ENCODE results near the gene THSD4.
A peak's percentile ranks its signal among the peaks of the same experiment; 100 is the strongest.
"Not testable (repeated sequence)": the region's sequence is repeated elsewhere in the genome, so short reads cannot be mapped to it uniquely, and the experiment has no call there.

The THSD4 gene

GRCh38 chr15:71357967-71358366 lies 242.7 kb downstream of the THSD4 start:
- no peak for DNase-seq

DNA sequence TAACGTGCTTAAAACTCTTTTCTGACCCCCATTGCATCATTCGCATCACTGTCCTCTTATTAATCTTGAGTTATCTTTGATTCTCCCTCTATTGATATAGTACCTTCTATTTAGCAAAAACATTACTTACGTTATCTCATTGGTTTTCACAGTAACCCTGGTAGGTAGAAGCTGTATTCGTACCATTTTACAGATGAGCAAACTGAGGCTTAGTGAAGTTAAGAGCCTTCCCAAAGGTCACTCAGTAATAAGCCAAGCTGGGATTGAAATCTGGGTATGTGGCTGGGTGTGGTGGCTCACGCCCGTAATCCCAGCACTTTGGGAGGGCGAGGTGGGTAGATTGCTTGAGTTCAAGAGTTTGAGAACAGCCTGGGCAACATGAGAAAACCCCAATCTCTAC lies 244.0 kb downstream of the THSD4 start:
- no peak for DNase-seq

DNA sequence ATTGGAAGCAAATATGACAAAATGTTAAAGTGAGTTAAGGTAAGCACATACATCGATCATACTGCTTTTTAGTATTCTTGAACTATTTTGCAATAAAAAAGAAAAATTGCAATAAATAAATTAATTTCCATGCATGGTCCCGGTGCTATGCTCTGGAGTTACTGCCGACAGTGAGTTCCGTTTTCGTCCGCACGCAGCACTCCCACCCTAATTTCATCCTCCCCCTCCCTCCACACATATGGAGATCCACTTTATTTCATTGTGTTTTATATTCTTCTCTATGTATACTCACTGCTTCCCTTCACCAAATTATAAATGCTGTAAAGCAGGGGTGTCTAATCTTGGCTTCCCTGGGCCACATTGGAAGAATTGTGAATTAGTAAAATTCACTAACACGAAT lies 247.3 kb downstream of the THSD4 start:
- DNase-seq, result no peak

- no peak for DNase-seq
Measured at GRCh38 chr15:71362987-71363968, 248.0 kb downstream of the THSD4 start.

DNA sequence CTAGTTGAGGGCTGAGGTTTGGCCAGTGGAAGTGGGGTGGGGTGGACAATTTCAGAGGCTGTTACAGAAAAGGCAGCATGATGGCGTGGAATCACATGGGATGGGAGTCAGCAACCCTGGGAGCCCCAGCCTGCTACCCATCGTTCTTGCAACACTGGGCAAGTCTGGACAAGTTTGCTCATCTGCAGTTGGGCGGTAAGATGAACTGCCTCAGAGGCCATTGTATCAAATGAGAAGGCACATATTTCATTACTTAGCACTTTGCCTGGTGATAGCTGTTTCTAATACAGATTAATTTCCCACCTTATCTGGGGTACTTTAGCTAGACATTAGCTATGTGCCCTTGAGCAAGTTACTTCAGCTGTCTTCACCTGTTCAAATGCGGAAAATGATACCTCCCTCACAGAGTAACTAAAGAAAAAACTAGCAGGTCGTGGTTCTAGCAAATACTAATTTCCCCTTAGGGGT lies 248.9 kb downstream of the THSD4 start:
- peak; percentile 8 for DNase-seq

GRCh38 chr15:71366522-71366921 lies 251.3 kb downstream of the THSD4 start:
- no peak for DNase-seq

DNA sequence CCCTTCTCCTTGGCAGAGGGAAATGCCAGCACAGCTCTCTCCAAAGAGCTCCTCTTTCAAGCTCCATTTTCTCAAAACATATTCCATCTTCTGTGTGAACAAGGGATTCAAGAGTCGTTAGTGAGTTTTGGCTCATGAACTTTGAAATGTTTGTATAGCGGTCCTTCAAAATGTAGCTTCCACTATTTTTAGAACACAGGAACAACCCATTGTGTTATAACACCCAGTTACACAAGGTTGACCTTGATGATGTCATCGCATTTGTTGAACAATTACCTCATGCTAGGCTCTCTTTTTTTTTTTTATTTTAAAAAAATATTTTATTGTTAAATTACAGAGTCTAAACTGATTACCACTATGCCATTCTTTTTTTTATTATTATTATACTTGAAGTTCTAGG lies 251.7 kb downstream of the THSD4 start:
- no peak for DNase-seq

- not testable (repeated sequence) for DNase-seq
Measured at GRCh38 chr15:71367737-71368136, 252.5 kb downstream of the THSD4 start.

GRCh38 chr15:71372769-71373168 lies 257.5 kb downstream of the THSD4 start:
- not testable (repeated sequence) for DNase-seq

DNA sequence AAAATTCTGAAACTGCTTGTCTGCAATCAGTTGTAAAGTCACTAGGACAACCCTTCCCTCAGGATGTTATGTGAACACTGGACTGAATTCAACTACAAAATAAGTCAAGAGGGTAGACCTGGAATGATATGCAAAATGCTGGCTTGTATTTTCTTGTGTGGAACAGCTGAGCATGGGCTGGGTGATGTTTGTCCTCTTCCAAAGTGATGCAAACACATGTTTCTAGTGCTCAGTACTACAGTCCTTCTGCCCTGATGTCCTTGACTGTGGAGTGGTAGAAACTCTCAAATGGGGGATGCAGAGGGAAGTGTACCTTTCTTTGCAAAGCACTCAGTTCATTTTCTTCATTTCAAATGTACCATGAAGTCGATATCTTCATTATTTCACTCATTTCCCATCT lies 258.6 kb downstream of the THSD4 start:
- no peak for DNase-seq

- DNase-seq, result no peak
Measured at GRCh38 chr15:71374607-71375352, 259.5 kb downstream of the THSD4 start.

GRCh38 chr15:71375934-71376333 lies 260.7 kb downstream of the THSD4 start:
- no peak for DNase-seq

DNA sequence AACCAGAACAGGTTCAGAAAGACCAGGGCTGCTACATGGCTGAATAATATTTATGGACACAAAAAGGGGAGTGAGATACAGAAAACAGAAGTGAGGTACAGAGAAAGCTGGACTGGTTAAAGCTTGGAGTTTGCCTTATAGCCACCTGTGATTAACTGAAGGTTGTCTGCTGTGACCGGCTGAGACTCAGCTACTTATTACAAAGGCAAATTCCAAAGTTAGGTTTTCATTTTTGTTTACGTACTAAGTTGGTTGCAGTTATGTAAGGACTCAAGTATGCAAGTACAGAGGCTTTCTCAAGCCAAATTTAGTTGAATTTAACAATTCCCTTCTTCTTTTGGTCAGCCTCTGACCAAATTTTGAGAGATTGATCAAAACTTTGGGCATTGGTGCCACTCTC lies 264.6 kb downstream of the THSD4 start:
- DNase-seq, result no peak

GRCh38 chr15:71380345-71380744 lies 265.1 kb downstream of the THSD4 start:
- no peak for DNase-seq

DNA sequence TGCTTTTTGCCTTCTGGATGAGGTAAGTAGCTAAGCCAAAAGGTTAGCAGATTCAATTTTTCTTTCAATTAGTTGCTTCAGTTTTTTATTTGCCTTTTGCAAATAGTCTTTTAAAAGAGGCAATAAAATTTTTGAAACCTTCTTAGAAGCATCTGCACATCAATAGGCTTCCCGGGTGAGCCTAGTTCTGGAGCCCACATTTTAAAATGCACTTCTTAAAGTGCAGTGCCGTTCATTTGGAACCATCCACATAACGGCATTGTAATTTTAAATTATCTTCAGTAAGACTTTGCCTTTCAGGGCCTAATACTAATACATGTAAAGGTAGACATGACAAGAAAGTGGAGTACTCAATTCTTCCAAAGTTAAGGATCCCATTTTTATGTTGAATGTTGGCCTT lies 269.2 kb downstream of the THSD4 start:
- no peak for DNase-seq

GRCh38 chr15:71385026-71385425 lies 269.8 kb downstream of the THSD4 start:
- no peak for DNase-seq

DNA sequence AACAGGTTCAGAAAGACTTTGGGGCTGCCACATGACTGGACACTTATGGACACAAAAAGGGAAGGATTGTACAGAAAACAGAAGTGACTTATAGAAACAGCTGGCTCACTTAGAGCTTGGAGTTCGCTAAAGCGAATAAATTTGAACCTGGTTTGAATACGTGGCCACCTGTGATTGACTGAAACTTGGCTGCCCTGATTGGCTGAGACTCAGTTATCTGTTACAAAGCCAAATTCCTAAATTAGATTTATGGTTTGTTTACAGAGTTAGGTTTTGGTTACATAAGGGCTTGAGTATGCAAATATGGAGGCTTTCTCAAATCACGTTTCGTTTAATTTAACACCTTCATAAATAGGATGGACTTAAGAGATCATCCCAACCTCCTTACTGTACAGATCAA lies 270.2 kb downstream of the THSD4 start:
- no peak for DNase-seq

GRCh38 chr15:71386005-71386404 lies 270.7 kb downstream of the THSD4 start:
- no peak for DNase-seq

- DNase-seq, result no peak
Measured at GRCh38 chr15:71386448-71387236, 271.4 kb downstream of the THSD4 start.

DNA sequence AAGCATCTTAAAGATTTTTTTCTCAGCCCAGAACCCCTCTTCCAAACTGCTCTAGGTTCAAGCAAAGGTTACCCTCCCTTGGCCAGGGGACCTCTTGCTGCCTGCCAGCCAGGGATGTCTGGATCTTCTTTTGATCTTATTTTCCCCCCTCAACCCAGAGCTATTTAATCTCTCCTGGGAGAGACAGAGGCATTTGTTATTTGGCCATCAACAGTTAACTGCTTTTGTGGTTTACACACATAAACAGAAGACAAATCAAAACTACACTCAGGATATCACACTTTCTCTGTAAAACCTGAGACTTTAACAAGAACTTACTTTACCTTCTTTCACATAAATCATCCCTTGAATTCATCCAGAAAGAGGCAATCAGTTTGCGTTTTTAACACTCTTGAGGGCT lies 272.5 kb downstream of the THSD4 start:
- no peak for DNase-seq

GRCh38 chr15:71390096-71390495 lies 274.8 kb downstream of the THSD4 start:
- no peak for DNase-seq

- DNase-seq, result no peak
Measured at GRCh38 chr15:71391421-71392088, 276.3 kb downstream of the THSD4 start.

Data from NCI-H187 treated with DMSO at 0.1 percent for 48 hours (cell line).